Spleen (tissue), 11 donors: ENCODE measurements around the gene MUC4. TPM values are rescaled to one million over a fixed set of nuclear protein-coding genes. Genes with fewer than 3 reads are reported as not detected.
A peak's percentile ranks its signal among the peaks of the same experiment; 100 is the strongest.

Experiments used
- DNase-seq: peaks from one replicate; pipeline ENCODE4 v3.0.0-alpha.2; 2020
- H3K27ac ChIP-seq, 8 donors: fragments of 200-600 bp; sonication (generic) in 7 of 8; 1 replicate in 4 of 8; 2 replicates in 4 of 8; pipeline versions ENCODE4 v1.5.0 to v1.8.0; 2016 to 2021; ENCODE audit warnings: inconsistent platforms in 4 of 8, mild to moderate bottlenecking in 4 of 8, moderate library complexity in 1 of 8
- H3K27me3 ChIP-seq, 7 donors: fragments of 200-600 bp; sonication (generic) in 6 of 7; replicated peaks in 1 of 7; 1 replicate in 4 of 7; 2 replicates in 3 of 7; pipeline versions ENCODE4 v1.5.0 to v1.8.0; 2016 to 2021; ENCODE audit warnings: inconsistent platforms in 3 of 7, mild to moderate bottlenecking in 1 of 7
- H3K36me3 ChIP-seq, 6 donors: fragments of 200-600 bp; sonication (generic) in 5 of 6; 1 replicate in 4 of 6; 2 replicates in 2 of 6; pipeline versions ENCODE4 v1.5.0 to v1.8.0; 2016 to 2021; ENCODE audit warnings: inconsistent platforms in 2 of 6
- H3K4me1 ChIP-seq, 6 donors: fragments of 200-600 bp; sonication (generic) in 5 of 6; 1 replicate in 3 of 6; 2 replicates in 3 of 6; pipeline versions ENCODE4 v1.5.0 to v1.8.0; 2016 to 2021; ENCODE audit warnings: inconsistent platforms in 3 of 6
- H3K4me3 ChIP-seq, 8 donors: fragments of 200-600 bp; sonication (generic) in 7 of 8; 1 replicate in 4 of 8; 2 replicates in 4 of 8; pipeline versions ENCODE4 v1.5.0 to v1.8.0; 2016 to 2021; ENCODE audit warnings: inconsistent platforms in 4 of 8, mild to moderate bottlenecking in 4 of 8, moderate library complexity in 2 of 8
- H3K9me3 ChIP-seq, 8 donors: fragments of 200-600 bp; sonication (generic) in 7 of 8; 1 replicate in 4 of 8; 2 replicates in 4 of 8; pipeline versions ENCODE4 v1.5.0 to v1.8.0; 2016 to 2021; ENCODE audit warnings: inconsistent platforms in 4 of 8
- CTCF ChIP-seq, 11 experiments: fragments of 200-600 bp in 7 of 11; fragments of 450-650 bp in 4 of 11; sonication (generic) in 4 of 11; IDR thresholded peaks in 8 of 11; conservative IDR thresholded peaks in 3 of 11; 1 replicate in 7 of 11; 2 replicates in 4 of 11; pipeline versions ENCODE4 v1.4.0 to v1.8.0; 2016 to 2021; ENCODE audit warnings: antibody characterized with exemption in 11 of 11, inconsistent platforms in 4 of 11, mild to moderate bottlenecking in 1 of 11
- POLR2A ChIP-seq, 3 donors: fragments of 450-650 bp; IDR thresholded peaks; one replicate each; pipeline ENCODE4 v1.5.1; 2017; ENCODE audit warnings: antibody characterized with exemption in 3 of 3, mild to moderate bottlenecking in 1 of 3
- POLR2AphosphoS5 ChIP-seq, 3 donors: sonication (generic); formaldehyde crosslinking; IDR thresholded peaks; one replicate each; pipeline ENCODE4 v1.5.1; 2017; ENCODE audit warnings: antibody characterized with exemption in 3 of 3
- WGBS, 5 donors: extraction: QIAGEN DNeasy Blood & Tissue Kit in 3 of 5; methylation state at CpG; one replicate each; pipeline versions ENCODE4 v1.1.5 to v1.1.7; 2013 to 2018; 5-methylcytosine and 5-hydroxymethylcytosine counted together
- intact Hi-C: fragments of 100-400 bp; cut with DNase I; formaldehyde crosslinking; loops from one replicate; pipeline ENCODE4 v1.15.0; 2023; ENCODE audit warnings: low total_unique reads
- polyA plus RNA-seq, 3 donors: library from polyadenylated mRNA; stranded (reverse); fragments of 200-250 nt; gene quantifications; one replicate each; pipeline ENCODE4 v1.2.1, GENCODE V29; 2013
- total RNA-seq, 7 donors: library from RNA; depleted of rRNA in 3 of 7; stranded (reverse); fragments of >200 nt in 3 of 7; fragmentation: NEBNext Ultra II Directional in 4 of 7; extraction: Animal tissue kit (Norgen Biotek cat#: 25700) in 4 of 7; gene quantifications; one replicate each; pipeline versions ENCODE4 v1.1.0 to v1.2.1, GENCODE V29; 2016 to 2021
- donor health status: healthy with polysubstance abuse.
- donor health status: DM: no; HTN: no; CAD: no; lungs with moderate emphysema.
- donor health status: DM: no; HTN: no; CAD: no.
- donor health status: Bipolar disorder and iron deficiency.
- donor health status: healthy.
- donor health status: DM: no; HTN: no; CAD: no.
- donor health status: DM: yes; HTN: yes; CAD: no.

Gene MUC4
- total and polyA plus RNA-seq, 10 donors, result 0.02 to 0.03 TPM; not detected in 8

- Histone ChIP-seq H3K4me3 (no peak overlapping the region), H3K36me3 (no peaks in the 10 kb centered on the region), H3K9me3 (no peaks in the 10 kb centered on the region), H3K27ac (no peak overlapping the region), H3K27me3 (peaks cover 0 to 48% (median 4%) of the 10 kb centered on the region in 7 donors), H3K4me1 (peaks cover 0 to 23% (median 10%) of the 10 kb centered on the region in 6 donors)
- intact Hi-C loops, result no loop called here
- no peak for TF ChIP-seq POLR2A (IDR thresholded peaks at IDR 0.05)
- TF ChIP-seq POLR2AphosphoS5 (IDR thresholded peaks at IDR 0.05), result no peak
- no peak for TF ChIP-seq CTCF (IDR thresholded peaks at IDR 0.05 in 8 of 11, conservative IDR thresholded peaks at IDR 0.05 in 3 of 11)
- 76 to 91% (median 86%) methylated on average over 14 of the region's 14 CpGs for WGBS, 5 donors
- peak; percentile 47 for DNase-seq
Observed at GRCh38 chr3:195753581-195753980, 58.1 kb downstream of the MUC4 start.

DNA sequence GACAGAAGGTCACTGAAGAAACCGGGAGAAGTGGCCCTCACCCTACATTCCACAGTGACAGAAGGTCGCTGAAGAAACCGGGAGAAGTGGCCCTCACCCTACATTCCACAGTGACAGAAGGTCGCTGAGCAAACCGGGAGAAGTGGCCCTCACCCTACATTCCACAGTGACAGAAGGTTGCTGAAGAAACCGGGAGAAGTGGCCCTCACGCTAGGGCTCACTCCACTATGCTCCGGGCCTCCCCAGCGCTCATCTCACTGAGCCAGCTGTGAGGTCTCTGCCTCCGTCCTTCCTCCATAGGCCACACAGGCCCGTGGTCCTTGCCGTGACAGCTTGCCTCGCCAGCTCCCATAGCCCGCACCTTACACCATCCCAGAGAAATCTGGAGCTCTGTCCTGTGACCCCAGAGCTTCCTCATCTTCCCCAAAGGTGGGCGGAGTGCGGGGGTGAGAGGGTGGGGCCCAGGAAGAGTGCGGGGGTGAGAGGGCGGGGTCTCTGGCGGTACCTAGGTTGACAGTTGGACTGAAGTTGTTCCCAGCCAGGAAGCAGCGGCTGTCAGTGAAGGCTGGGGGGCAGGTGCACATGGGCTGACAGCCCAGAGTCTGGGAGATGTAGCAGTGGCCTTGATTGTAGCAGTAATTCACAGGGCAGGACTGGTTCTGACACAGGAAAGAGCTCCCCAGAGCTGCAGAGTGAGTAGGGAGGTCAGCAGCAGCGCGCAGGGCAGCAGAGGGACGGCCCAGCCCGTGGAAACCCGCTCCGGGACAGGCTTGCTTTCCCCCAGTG lies 59.0 kb downstream of the MUC4 start:
- peak; percentile 42 for DNase-seq

DNA sequence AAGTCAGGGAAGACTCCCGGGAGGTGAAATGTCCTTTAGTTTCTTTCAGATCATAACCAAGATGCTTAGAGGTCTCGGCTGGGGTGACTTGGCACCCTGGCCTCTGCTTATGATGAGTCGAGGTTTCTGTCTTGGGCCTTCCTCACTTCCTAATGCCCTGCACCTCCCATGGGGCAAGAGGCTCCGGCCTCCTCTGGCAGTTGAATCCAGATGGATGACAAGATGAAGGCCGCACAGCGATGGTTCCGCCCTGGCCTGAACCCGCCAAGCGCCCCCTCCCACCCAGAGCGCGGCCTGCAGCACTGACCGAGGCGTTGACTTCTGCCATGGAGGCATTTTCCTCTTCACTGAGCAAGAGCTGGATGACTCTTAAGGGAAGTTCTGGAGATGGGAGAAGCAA lies 59.7 kb downstream of the MUC4 start:
- no peak overlapping the region for H3K4me3 ChIP-seq
- H3K27me3 ChIP-seq, result peaks cover 0 to 50% (median 4%) of the 10 kb centered on the region in 7 donors
- peak; percentile 56 for DNase-seq
- TF ChIP-seq CTCF (IDR thresholded peaks at IDR 0.05 in 8 of 11, conservative IDR thresholded peaks at IDR 0.05 in 3 of 11) (no peak), POLR2A (IDR thresholded peaks at IDR 0.05) (no peak), POLR2AphosphoS5 (IDR thresholded peaks at IDR 0.05) (no peak)
- no peaks in the 10 kb centered on the region for H3K36me3 ChIP-seq
- intact Hi-C loops, result no loop called here
- WGBS, 5 donors, result 83 to 90% (median 89%) methylated on average over 9 to 13 of the region's 13 CpGs
- no peak overlapping the region for H3K27ac ChIP-seq
- H3K4me1 ChIP-seq, result peaks cover 0 to 26% (median 8%) of the 10 kb centered on the region in 6 donors
- H3K9me3 ChIP-seq, result no peaks in the 10 kb centered on the region

More for the DNA sequence above, 59.0 kb downstream of the MUC4 start:
- peaks cover 0 to 28% (median 13%) of the 10 kb centered on the region in 6 donors for H3K4me1 ChIP-seq
- H3K36me3 ChIP-seq, result no peaks in the 10 kb centered on the region
- TF ChIP-seq POLR2A (IDR thresholded peaks at IDR 0.05) (no peak), CTCF (IDR thresholded peaks at IDR 0.05 in 8 of 11, conservative IDR thresholded peaks at IDR 0.05 in 3 of 11) (no peak), POLR2AphosphoS5 (IDR thresholded peaks at IDR 0.05) (no peak)
- no peak overlapping the region for H3K27ac ChIP-seq
- intact Hi-C loops, result no loop called here
- H3K9me3 ChIP-seq, result no peaks in the 10 kb centered on the region
- no peak overlapping the region for H3K4me3 ChIP-seq
- H3K27me3 ChIP-seq, result peaks cover 0 to 50% (median 7%) of the 10 kb centered on the region in 7 donors
- WGBS, 5 donors, result 72 to 75% (median 74%) methylated on average over 24 to 26 of the region's 26 CpGs

DNA sequence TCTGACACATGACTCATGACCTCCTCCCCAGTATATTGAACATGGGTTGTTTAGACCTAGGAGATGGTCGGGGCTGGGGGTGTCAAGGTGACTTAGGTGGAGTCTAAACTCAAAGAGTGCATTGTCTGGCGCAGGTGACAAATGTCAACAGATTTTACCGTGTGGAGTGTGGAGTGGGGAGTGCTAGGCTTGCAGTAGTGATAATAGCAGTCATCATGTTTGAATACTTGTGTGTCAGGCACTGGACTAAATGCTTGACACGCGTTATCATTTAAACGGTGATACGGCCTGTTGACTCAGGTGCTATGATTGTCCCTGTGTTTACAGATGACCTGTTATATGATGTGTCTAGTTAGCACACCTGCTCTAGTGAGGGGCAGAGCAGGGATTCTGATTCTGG lies 60.2 kb downstream of the MUC4 start:
- no peaks in the 10 kb centered on the region for H3K36me3 ChIP-seq
- WGBS, 5 donors, result 78 to 85% (median 79%) methylated on average over 7 of the region's 7 CpGs
- peaks cover 0 to 22% (median 5%) of the 10 kb centered on the region in 6 donors for H3K4me1 ChIP-seq
- TF ChIP-seq POLR2A (IDR thresholded peaks at IDR 0.05) (no peak), CTCF (IDR thresholded peaks at IDR 0.05 in 8 of 11, conservative IDR thresholded peaks at IDR 0.05 in 3 of 11) (no peak), POLR2AphosphoS5 (IDR thresholded peaks at IDR 0.05) (no peak)
- no peak overlapping the region for H3K27ac ChIP-seq
- DNase-seq, result peak; percentile 24
- no peaks in the 10 kb centered on the region for H3K9me3 ChIP-seq
- H3K4me3 ChIP-seq, result no peak overlapping the region
- peaks cover 0 to 49% (median 0%) of the 10 kb centered on the region in 7 donors for H3K27me3 ChIP-seq
- intact Hi-C loops, result no loop called here
